Skin epidermis (tissue), 12 donors: ENCODE data around the gene CMTM4.
"Not testable (repeated sequence)": the region's sequence is repeated elsewhere in the genome, so short reads cannot be mapped to it uniquely, and the experiment has no call there.

Experiments used
- H3K27ac ChIP-seq, 21 experiments: fragments of 200-600 bp; sonication (generic) in 11 of 21; one replicate each; pipeline ENCODE4 v1.5.0; 2020; ENCODE audit warnings: mild to moderate bottlenecking in 3 of 21, inconsistent platforms in 2 of 21, moderate library complexity in 2 of 21
- H3K4me3 ChIP-seq, 7 experiments: fragments of 200-600 bp; sonication (generic) in 2 of 7; one replicate each; pipeline ENCODE4 v1.5.0; 2020; ENCODE audit warnings: inconsistent platforms in 2 of 7, mild to moderate bottlenecking in 2 of 7, moderate library complexity in 1 of 7

Gene CMTM4

DNA sequence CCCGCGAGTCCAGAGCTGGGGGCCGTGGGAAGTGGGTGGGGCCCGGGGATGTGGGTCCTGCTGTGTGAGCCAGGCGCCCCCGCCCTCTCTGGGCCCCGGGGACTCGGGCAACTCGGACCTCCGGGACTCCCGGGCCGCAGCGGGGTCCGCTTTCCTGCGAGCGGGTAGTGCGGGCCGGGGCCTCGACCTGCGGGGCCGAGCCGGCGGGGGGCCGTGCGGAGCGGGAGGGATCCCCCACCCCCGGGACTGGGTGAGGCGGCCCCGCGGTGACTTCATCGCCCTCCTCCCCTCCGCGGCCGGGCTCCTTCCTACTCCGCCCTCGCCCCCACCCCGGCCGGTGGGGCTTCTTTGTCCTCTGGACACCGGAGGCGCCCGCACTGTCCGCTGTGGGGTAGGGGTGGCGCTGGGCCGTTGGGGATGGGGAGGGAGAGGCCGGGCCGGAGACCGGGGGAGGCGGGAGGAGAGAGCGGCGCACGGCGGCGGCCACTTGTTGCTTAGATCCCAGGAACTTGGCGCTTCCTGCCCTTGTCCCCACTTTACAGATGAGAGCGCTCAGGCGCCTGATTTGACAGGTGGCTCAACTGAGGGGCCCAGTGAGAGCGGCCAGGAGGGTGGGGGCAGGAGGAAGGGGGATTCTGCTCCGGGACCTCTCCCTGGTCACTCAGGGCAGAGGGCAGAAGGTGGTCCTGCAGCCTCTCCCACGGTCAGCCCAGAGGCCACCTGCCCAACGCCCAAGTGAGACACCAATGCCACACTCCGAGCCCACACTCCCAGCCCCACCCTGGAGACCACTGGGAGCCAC is 91.2 kb downstream of the CMTM4 start:
- H3K4me3 ChIP-seq = peak overlapping the region; percentile 65 to 98 (median 84)
- peak overlapping the region; percentile 69 to 99 (median 92) for H3K27ac ChIP-seq

DNA sequence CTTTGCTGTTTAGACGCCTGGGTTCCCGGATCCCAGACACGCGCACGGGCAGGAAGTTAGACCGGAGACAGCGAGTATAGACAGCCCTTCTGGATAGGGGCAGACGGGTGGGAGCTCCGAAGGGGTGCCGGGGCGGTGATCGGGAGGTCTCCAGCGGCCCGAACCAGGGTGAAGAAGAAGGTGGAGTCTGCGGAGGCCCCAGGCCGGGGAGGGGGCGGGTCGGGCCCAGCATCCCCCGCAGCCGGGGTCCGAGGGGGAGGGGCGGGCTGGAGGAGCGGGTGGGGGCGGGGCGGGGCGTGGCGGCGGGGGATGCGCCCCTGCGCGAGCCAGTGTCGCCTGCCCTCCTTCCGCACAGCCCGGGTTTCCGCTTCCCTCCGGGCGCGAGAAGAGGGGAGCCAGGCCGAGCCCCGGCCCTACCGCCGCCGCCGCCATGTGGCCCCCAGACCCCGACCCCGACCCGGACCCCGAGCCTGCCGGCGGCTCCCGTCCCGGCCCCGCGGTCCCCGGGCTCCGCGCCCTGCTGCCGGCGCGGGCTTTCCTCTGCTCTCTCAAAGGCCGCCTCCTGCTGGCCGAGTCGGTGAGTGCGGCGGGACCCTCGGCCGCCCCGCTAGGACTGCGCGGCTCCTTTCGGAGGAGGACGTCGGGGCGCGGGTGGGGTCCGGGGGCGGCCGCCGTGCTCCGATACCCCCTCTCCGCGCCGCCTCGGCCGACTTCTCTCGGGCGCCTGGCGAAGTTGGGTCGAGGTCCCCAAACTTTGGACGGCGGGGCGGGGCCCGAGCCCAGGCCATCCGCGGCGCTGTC is 92.0 kb downstream of the CMTM4 start, which contains the start of gene CMTM3:
TSS of gene CMTM3 (plus strand) at position 329 of the 801 bp plus-strand sequence. CDS start at position 431, 102 bp downstream.
- Histone ChIP-seq H3K27ac (peak within 1 kb of the TSS; percentile 69 to 99 (median 92)), H3K4me3 (peak within 1 kb of the TSS; percentile 65 to 98 (median 84))

DNA sequence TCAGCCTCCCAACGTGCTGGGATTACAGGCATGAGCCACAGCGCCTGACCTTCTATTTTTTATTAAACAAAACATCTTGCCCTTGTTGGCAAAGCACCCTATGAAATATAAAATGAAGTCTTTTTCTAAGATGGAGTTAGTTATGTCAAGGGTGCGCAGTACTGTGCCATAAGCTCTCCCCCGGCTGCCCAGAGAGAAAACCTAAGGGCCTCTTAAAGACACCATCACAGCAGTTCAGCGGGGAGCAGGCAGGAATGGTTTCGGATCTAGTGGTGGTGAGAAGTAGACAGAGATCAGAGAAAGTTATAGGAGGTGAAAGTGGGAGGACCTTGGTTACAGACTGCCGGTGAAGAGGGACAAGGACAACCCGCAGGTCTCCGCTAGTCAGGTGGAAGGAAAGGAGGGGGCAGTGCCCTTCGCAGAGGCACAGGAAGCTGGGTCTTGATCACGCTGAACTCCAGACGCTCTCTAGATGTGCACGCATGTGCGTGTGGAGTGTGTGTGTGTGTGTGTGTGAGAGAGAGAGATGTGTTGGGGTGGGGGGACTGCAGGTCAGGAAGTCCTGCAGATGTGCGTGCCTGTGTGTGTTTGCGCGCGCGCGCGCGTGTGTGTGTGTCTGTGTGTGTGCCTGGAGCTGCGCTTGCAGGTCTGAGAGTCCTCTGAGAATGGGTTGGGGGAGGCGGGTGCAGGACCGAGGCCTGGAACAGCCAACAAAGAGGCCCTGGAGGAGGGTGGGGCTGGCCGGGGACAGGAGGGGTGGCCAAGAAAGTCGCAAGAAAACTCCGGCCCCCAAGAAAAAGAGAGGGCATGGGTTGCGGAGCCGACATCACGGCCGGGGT is 92.8 kb downstream of the CMTM4 start:
- peak overlapping the region; percentile 65 to 98 (median 84) for H3K4me3 ChIP-seq
- peak overlapping the region; percentile 52 to 99 (median 92) for H3K27ac ChIP-seq

DNA sequence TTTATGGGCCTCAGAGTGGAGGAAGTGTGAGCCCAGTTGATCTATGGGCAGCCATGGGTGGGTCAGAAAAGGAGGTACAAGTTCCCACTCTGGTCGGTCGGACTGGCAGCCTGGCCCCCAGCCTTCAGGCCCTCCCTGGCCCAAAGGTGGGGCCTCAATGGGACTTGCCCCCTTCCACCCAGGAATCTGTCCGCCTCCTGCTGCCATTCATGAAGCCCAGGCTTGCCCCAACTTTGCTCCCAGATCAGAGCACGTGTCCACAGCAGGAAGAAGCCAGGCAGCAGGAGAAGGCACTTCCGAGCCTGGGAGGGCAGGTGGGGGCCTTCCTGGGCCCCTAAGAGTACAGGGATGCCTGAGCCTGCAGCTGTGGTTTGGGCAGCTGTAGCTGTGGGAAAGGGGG is 95.1 kb downstream of the CMTM4 start:
- Histone ChIP-seq H3K4me3 (no peak overlapping the region), H3K27ac (no peak overlapping the region)

DNA sequence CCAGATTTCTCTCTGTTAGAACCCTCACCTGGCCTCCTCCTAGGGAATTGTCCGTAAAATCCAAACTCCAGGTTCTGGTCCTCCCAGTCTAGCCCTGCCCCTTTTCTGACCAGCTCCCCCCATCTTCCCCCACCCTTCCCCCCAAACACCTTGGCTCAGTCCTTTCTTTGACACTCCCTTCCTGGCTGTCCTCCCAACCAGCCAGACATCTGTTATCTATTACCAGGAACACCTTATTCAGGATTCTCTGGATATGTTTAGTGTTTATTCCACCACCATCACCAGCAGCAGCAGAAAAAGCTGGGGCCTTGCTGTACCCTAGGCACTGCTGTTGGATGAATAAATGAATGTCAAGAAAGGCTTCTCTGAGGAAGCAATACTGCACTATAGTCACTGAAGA is 96.1 kb downstream of the CMTM4 start:
- H3K27ac ChIP-seq = no peak overlapping the region
- no peak overlapping the region for H3K4me3 ChIP-seq

DNA sequence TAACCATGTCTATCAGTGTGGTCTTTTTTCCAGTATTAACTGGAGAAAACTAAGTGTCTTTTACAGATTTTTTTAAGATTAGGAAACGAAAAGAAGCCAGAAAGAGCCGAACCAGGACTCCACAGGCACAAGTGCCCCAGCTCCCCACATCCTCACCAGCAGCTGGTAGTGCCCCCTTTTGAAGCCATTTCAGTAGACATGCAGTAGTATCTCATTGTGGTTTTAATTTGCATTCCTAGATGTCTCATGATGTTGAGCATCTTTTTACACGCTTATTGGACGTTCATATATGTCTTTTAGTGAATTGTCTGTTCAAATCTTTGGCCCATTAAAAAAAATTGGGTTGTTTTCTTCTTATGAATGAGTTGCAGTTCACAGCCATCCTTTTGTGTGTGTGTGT is 96.8 kb downstream of the CMTM4 start:
- H3K4me3 ChIP-seq = no peak overlapping the region
- no peak overlapping the region for H3K27ac ChIP-seq

DNA sequence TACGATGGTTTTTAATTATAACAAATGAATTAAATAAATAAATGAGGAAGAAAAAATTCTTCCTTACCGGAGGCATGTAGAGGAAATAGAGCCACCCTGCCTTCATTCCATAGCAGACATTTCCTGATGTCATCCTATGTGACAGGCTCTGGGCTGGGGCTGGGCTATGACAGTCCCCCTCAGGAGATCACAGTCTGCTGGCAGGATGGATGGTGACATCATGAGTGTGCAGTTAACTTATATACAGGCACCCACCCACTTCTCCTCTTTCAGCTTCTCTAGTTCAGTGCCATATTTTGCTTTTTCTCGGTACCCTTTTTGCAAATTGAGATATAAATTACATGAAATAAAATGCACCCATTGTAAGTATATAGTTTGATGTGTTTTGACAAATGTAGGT is 98.4 kb downstream of the CMTM4 start:
- Histone ChIP-seq H3K4me3 (no peak overlapping the region), H3K27ac (no peak overlapping the region)

DNA sequence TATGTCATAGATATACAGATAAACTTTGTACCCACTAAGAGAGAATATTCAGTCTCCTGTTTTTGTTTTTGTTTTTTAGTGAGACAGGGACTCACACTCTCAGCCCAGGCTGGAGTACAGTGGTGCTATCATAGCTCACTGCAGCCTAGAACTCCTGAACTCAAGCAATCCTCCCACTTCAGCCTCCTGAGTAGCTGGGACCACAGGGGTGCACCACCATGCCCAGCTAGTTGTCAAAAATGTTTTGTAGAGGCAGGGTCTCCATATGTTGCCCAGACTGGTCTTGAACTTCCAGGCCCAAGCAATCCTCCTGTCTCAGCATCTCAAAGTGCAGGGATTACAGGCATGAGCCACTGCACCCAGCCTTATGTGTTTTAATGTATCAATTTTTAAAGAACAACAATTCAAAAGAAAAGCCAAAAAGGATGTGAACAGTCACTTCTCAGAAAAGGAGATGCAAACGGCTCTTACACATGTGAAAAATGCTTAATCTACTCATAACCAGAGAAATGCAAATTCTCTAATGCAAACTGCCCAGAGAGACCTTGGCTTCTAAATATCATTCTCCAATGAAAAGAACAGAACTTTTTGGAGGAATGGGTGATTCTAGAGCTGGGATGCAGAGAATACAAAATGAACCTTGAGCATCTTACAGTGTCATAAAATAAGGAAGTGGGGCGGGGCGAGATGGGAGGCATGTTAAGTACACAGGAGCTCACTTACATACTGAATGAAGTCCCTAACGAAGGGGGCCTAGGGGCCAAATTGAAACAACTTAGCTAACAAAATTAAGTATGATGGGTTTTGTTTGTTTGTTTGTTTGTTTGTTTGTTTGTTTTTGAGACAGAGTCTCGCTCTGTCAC is 99.3 kb downstream of the CMTM4 start:
- no peak overlapping the region for H3K4me3 ChIP-seq
- no peak overlapping the region for H3K27ac ChIP-seq

DNA sequence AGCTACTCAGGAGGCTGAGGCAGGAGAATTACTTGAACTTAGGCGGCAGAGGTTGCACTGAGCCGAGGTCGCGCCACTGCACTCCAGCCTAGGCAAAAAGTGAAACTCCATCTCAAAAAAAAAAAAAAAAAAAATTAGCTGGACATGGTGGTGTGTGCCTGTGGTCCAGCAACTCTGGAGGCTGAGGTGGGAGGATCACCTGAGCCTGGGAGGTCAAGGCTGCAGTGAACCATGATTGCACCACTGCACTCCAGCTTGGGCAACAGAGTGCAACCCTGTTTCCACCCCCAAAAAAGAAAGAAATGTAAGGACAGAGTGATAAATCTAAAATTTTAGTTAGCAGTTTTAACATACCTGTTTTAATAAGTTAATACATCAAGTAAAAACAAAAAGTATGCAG is 100.0 kb downstream of the CMTM4 start:
- not testable (repeated sequence) for H3K27ac ChIP-seq, H3K4me3 ChIP-seq

DNA sequence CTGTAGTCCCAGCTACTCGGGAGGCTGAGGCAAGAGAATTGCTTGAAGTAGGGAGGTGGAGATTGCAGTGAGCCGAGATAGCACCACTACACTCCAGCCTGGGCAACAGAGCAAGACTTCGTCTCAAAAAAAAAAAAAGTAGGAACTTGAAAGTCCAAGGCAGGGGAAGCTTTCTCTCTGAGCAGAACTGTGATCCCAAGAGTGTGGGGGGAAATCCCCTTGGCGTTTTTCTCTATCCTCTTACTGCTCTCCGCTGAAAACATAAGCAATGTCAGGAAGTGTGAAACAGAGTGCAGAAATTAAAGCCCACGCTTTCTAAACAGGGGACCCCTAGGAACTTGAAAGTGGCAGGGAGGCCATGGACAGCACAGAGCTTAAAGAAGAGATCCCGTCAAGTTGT is 101.8 kb downstream of the CMTM4 start:
- Histone ChIP-seq H3K4me3 (no peak overlapping the region), H3K27ac (no peak overlapping the region)

DNA sequence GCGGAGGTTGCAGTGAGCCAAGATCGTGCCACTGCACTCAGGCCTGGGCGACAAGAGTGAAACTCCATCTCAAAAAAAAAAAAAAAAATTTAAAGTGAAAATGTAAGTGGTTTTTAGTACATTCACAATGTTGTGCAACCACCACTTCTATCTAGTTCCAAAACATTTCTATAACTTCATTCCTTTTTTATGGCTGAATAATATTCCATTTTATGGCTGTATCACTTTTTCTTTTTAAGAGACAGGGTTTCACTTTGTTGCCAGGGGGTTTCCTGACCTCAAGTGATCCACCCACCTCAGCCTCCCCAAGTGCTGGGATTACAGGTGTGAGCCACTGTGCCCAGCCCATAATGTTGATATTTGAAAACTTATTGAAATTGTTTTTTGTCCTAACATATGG is 103.7 kb downstream of the CMTM4 start:
- Histone ChIP-seq H3K4me3 (no peak overlapping the region), H3K27ac (no peak overlapping the region)

DNA sequence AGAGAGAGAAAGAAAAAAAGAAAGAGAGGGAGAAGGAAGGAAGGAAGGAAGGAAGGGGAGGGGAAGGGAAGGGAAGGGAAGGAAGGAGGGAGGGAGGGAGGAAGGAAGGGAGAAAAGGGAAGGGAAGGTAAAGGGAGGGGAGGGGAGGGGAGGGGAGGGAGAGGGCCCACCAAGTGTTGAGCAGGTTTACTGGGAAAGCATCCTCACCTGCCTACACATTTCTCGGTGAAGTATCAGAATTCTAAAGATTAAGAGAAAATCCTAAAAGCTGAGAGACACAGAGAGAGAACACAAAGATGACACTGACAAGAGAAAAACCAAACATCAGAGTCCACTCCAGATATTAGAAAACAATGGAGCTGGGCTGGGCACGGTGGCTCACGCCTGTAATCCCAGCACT is 104.3 kb downstream of the CMTM4 start:
- H3K27ac ChIP-seq = no peak overlapping the region

DNA sequence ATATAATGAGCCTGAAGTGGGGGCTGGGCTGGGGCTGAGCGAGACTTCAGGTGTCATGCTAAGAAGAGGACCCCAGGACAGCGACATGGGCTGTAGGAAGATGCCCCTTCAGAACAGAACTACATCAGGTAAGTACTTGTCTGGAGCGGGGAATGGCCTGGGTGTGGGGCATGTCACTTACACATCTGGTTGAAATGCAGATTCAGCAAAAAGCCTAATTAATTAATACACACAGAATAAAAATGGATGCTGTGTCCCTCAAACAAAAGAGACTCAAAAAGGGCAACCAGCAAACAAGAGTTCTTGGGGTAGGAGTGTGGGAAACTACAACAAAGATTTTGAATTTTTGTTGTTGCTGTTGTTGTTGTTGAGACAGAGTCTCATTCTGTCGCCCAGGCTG is 105.5 kb downstream of the CMTM4 start:
- no peak overlapping the region for H3K4me3 ChIP-seq
- H3K27ac ChIP-seq = no peak overlapping the region

More for the DNA sequence above, 104.3 kb downstream of the CMTM4 start:
- H3K4me3 ChIP-seq = no peak overlapping the region

DNA sequence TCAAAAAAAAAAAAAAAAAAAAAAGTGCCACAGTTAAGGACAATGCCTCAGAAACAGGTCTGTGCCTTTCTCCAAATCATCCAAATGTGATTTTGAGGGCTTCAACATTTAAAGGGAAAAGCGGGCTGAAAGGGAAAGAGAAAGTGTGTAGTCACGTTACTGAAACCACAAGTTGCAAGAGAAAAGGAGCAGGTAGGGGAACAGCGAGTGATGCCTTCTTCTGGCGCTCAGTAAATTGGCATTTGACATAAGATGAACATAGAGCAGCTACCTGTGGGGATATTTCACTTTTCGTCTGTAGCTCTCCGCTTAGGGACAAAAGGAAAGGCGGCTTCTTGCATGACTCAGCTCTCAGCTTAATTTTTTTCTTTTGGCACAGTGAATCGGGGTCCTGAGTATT is 106.2 kb downstream of the CMTM4 start:
- peak overlapping the region in 2 of 21 experiments; percentile 16 to 30 for H3K27ac ChIP-seq
- H3K4me3 ChIP-seq = peak overlapping the region in 2 of 7 experiments; percentile 11 to 24

DNA sequence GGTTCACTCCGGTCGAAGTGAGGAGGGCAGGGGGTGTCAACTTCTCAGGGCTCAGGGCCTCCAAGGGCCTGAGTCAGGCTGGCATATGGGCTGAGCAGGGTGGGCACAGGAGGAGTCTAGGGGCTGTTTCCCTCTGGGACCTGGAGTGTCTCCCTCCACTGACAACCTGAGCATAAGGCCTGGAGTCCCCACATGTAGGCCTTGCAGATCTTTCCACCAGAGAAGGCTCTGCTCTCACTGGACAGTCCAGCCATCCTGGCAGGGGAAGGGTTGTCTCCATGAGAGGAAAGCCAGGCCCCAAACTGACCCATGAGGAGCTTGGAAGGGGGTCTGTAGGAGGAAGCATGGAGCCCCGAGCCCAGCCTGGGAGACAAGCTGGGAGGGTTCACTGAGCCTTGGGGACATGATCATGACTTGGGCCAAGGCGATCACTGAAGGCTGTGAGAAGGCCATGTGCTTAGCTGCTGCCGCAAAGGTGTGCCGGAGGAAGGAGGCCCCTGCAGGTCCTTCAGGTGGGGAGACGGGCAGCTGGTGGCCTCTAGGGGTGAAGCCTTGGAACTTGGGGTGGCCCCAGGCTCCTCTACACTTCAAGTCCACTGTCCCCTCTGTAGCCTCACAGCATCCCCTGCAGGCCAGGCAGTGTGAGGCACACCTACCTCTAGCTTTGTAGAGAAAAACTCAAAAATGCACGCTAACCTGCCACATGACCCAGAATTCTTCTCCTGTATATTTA is 107.4 kb downstream of the CMTM4 start:
- H3K4me3 ChIP-seq = no peak overlapping the region
- peak overlapping the region in 1 of 21 experiments; percentile 37 for H3K27ac ChIP-seq

DNA sequence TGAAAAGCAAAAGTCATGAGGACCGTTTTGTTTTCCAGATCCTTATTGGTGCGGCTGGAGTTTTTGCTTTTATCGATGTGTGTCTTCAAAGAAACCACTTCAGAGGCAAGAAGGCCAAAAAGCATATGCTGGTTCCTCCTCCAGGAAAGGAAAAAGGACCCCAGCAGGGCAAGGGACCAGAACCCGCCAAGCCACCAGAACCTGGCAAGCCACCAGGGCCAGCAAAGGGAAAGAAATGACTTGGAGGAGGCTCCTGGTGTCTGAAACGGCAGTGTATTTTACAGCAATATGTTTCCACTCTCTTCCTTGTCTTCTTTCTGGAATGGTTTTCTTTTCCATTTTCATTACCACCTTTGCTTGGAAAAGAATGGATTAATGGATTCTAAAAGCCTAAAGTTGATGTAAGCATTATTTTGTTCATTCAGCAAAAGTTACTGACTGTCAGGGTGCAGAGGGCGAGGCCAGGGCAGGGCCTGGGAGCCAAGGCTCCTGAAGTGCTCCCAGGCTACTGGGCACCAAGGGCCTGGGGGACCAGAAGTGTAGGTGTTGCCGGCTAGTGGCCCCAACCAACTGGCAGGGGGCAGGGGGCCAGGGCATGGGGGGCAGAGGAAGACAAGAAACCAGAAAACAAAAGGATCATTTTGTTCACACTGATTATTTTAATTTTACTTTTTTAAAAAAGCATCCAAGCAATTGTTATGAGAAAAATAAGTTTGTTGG is 108.5 kb downstream of the CMTM4 start:
- Histone ChIP-seq H3K27ac (no peak overlapping the region), H3K4me3 (no peak overlapping the region)

DNA sequence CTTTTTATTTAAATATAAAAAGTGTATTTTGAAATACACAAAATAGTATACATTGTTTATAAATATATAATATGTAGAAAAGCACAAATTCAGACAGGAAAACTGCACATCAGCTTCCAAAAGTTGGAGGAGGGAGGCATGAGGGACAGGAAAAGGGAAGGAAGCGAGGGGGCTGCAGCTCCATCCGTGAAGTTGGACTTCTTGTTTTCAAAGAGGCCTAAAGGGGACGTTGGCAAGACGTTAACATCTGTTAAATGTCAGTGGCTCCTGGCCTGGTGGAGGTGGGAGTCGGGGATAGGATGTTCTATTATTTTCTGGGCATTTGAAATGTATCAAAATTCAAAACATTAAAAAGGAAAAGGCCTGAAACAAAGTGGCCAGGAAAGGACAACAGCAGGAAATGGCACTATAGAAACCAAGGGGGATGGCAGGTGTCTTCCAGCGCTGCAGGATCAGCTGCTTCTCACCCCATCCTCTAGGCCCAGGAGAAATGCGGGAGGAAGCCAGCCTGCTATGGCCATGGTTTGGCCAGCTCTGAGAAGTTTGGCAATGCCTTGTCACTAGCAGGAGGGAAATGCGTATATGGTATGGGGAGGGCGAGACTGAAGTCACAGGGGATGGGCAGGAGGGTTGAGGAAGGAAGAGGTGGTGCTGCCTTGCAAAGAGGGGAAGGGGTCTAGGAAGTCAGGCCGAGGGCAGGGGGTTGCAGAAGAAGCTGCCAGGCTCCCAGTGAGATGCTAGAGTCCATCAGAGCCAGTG is 110.9 kb downstream of the CMTM4 start:
- Histone ChIP-seq H3K27ac (peak overlapping the region in 2 of 21 experiments; percentile 23 to 30), H3K4me3 (no peak overlapping the region)
